Esophagus squamous epithelium (tissue), 5 donors: ENCODE measurements around the gene CEND1. TPM values are rescaled to one million over a fixed set of nuclear protein-coding genes. Genes with fewer than 3 reads are reported as not detected.

Experiments used
- DNase-seq: peaks from one replicate; lab custom pipeline; 2025; lab: John Stamatoyannopoulos, UW
- H3K27ac ChIP-seq, 4 donors: fragments of 200-600 bp; sonication (generic); one replicate each; pipeline ENCODE4 v1.5.1; 2016 to 2019; ENCODE audit warnings: mild to moderate bottlenecking in 1 of 4
- H3K27me3 ChIP-seq, 4 donors: fragments of 200-600 bp; sonication (generic); 1 replicate in 3 of 4; 2 replicates in 1 of 4; pipeline versions ENCODE4 v1.5.1 to v1.6.0; 2017 to 2021; ENCODE audit warnings: antibody characterized with exemption in 1 of 4
- H3K36me3 ChIP-seq, 3 donors: fragments of 200-600 bp; sonication (generic); one replicate each; pipeline ENCODE4 v1.5.1; 2016 to 2019
- H3K4me1 ChIP-seq, 3 donors: fragments of 200-600 bp; sonication (generic); one replicate each; pipeline ENCODE4 v1.5.1; 2017 to 2019
- H3K4me3 ChIP-seq, 4 donors: fragments of 200-600 bp; sonication (generic); 1 replicate in 3 of 4; 2 replicates in 1 of 4; pipeline ENCODE4 v1.5.1; 2016 to 2019; ENCODE audit warnings: mild to moderate bottlenecking in 2 of 4, moderate library complexity in 1 of 4
- H3K9me3 ChIP-seq, 3 donors: fragments of 200-600 bp; sonication (generic); one replicate each; pipeline ENCODE4 v1.5.1; 2016 to 2019
- POLR2A ChIP-seq, 4 donors: fragments of 450-650 bp; IDR thresholded peaks; one replicate each; pipeline ENCODE4 v1.6.1; 2017; ENCODE audit warnings: antibody characterized with exemption in 4 of 4, mild to moderate bottlenecking in 4 of 4, moderate library complexity in 3 of 4
- WGBS, 2 donors: methylation state at CpG; one replicate each; pipeline ENCODE4 v1.1.5; 2018; 5-methylcytosine and 5-hydroxymethylcytosine counted together
- intact Hi-C: fragments of 100-400 bp; cut with DNase I; formaldehyde crosslinking; loops from one replicate; pipeline ENCODE4 v1.15.0; 2022
- total RNA-seq, 4 donors: library from RNA; depleted of rRNA; stranded (reverse); fragments of >200 nt; gene quantifications; one replicate each; pipeline ENCODE4 v1.1.0, GENCODE V29; 2016
- TF ChIP-seq, protein P1 (sequence below), 6 experiments: fragments of 450-650 bp in 4 of 6; fragments of 200-600 bp in 2 of 6; sonication (generic) in 2 of 6; IDR thresholded peaks; one replicate each; pipeline ENCODE4 v1.5.1; 2016 to 2019; ENCODE audit warnings: antibody characterized with exemption in 6 of 6, mild to moderate bottlenecking in 4 of 6, moderate library complexity in 4 of 6
- donor health status: DM: yes; HTN: yes; CAD: no.

The CEND1 gene
- total RNA-seq, 4 donors from 2014 or later = 0.15 TPM; not detected in 3

DNA sequence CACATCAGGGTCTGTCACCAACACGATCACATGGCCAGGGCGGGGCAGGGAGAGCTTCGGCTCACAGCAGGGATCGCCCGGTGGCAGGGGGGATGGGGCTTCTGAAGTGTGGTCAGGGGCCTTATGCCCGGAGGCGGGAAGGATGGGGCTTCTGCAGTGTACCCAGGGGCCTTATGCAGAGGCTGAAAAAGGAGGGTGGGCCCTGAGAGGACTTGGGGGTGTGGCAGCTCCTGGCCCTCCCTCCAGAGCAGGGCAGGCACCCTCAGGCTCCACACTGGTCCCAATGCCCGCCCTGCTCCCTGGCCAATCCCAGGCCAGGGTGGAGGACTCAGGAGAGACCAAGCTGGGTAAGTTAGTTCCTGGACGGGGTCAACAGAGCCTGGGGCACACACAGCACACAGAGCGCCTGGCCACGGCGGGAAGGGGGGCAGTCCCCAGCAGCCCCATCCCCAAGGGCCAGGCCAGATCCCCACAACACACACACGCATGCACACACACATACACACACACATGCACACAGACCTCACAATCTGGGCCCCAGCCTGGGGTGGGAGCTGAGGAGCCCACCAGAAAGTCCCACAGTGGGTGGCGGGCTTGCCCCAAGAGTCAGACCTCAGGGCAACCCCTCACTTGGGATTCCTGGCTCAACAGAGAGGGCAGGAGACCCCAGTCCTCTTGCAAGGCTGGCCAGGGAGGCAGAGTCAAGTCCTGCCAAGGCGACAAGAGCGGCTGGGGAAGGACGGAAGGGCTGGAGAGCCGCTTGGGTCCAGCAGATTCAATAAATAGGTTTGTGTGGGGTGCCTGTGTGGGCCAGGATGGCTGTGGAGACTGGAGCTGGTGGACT, 1.1 kb upstream of the CEND1 start:
- Histone ChIP-seq H3K27ac (no peak overlapping the region), H3K4me3 (no peak overlapping the region), H3K36me3 (peaks cover 4 to 30% (median 4%) of the 10 kb centered on the region in 3 donors), H3K9me3 (no peaks in the 10 kb centered on the region), H3K4me1 (peaks cover 15 to 40% (median 17%) of the 10 kb centered on the region in 3 donors), H3K27me3 (peaks cover 0 to 37% (median 3%) of the 10 kb centered on the region in 4 donors)
- 41 to 70% methylated on average over 2 to 6 of the region's 18 CpGs for WGBS, 2 donors
- intact Hi-C loops = no loop called here
- no peak for DNase-seq
- TF ChIP-seq POLR2A (IDR thresholded peaks at IDR 0.05) = no peak
- TF ChIP-seq, protein P1, sequence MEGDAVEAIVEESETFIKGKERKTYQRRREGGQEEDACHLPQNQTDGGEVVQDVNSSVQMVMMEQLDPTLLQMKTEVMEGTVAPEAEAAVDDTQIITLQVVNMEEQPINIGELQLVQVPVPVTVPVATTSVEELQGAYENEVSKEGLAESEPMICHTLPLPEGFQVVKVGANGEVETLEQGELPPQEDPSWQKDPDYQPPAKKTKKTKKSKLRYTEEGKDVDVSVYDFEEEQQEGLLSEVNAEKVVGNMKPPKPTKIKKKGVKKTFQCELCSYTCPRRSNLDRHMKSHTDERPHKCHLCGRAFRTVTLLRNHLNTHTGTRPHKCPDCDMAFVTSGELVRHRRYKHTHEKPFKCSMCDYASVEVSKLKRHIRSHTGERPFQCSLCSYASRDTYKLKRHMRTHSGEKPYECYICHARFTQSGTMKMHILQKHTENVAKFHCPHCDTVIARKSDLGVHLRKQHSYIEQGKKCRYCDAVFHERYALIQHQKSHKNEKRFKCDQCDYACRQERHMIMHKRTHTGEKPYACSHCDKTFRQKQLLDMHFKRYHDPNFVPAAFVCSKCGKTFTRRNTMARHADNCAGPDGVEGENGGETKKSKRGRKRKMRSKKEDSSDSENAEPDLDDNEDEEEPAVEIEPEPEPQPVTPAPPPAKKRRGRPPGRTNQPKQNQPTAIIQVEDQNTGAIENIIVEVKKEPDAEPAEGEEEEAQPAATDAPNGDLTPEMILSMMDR (IDR thresholded peaks at IDR 0.05) = no peak

DNA sequence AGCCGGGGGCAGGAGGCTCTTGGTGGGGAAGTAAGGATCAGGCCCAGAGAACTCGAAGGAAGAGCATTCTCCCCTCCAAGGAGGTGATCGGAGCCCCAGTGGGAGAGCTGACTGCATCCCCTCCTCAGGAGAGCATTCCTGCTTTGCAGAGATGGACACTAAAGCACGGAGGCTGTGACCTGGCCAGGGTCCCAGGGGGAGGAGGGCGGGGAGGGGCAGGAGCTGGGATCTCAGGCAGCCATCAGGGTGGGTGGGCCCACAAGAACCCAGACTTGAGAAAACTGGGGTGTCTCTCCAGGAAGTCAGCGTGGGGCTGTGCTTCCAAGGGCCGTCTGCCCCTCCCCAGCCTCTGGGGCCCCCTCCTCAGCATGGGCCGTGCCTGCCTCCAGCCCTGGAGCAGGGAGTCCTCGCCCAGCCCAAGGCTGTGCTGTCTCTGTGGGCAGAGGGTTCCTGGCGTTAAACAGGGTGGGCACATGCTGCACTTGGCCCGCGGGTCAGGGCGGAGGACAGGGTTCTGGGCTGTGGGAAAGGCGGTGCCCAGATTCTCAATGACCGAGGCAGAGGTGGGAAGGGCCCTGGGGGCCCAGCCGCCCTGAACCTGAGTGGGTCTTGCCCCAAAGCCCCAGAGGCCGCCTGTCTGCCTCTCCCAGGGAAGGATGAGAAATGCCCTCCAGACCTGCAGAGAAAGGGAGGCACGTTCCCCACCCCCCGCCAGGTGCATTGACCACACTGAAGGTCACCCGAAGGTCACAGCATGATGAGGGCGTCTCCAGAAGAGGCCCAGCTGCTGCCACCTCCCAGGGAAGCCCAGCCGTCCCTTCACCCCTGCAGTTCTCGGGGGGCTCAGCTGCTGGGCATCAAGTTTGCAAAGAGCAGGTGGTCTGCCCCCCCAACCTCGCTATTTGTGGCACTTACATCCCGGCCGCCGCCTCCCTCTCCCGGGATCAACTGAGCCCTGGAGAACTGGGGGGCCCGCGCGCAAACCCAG, 643 bp downstream of the CEND1 start:
- intact Hi-C loops = no loop called here
- Histone ChIP-seq H3K36me3 (peaks cover 4 to 27% (median 4%) of the 10 kb centered on the region in 3 donors), H3K4me3 (peak overlapping the region in 1 of 4 donors; percentile 35), H3K27ac (no peak overlapping the region), H3K9me3 (no peaks in the 10 kb centered on the region), H3K27me3 (peaks cover 0 to 37% (median 3%) of the 10 kb centered on the region in 4 donors), H3K4me1 (peaks cover 0 to 24% (median under 1%) of the 10 kb centered on the region in 3 donors)
- TF ChIP-seq POLR2A (IDR thresholded peaks at IDR 0.05) = no peak
- TF ChIP-seq, protein P1 (IDR thresholded peaks at IDR 0.05) = no peak
- 24 to 40% methylated on average over 1 to 6 of the region's 31 CpGs for WGBS, 2 donors
- DNase-seq = no peak

DNA sequence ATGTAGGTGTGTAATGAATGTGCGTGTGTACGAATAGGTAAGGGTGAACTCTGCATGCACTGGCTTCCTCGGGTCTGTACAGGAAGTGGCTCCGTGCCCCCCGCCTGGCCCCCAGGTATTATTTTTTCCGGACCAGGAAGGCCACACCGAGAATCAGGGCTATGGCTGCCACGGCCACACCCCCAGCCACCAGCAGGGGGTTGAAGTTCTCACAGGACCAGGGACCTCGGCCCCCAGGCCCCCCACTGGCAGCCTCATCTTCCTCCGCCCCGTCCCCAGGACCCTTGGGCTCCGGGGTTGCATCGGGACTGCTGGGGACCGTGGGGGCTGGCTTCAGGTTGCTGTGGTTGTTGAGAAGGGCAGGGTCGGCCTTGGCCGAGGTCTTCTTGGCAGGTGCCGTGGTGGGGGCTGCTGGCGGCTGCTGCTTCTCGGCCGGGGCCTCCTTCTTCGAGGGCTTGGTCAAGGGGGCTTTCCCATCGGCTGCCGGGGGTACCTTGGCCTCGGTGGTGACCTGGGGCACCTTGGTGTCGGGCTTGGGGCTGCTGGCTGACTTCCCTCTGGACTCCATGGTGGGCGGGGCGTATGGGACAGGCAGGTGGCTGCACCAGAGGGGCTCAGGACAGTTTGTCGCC, 1.8 kb downstream of the CEND1 start:
- 27 to 48% methylated on average over 3 to 6 of the region's 28 CpGs for WGBS, 2 donors
- H3K27me3 ChIP-seq = peaks cover 0 to 37% (median 3%) of the 10 kb centered on the region in 4 donors
- no peak for DNase-seq
- no peaks in the 10 kb centered on the region for H3K9me3 ChIP-seq
- TF ChIP-seq, protein P1 (IDR thresholded peaks at IDR 0.05) = no peak
- TF ChIP-seq POLR2A (IDR thresholded peaks at IDR 0.05) = no peak
- intact Hi-C loops = no loop called here
- peaks cover 3 to 19% (median 4%) of the 10 kb centered on the region in 3 donors for H3K36me3 ChIP-seq
- H3K4me3 ChIP-seq = no peak overlapping the region
- H3K4me1 ChIP-seq = peaks cover 0 to 28% (median 7%) of the 10 kb centered on the region in 3 donors
- H3K27ac ChIP-seq = no peak overlapping the region

DNA sequence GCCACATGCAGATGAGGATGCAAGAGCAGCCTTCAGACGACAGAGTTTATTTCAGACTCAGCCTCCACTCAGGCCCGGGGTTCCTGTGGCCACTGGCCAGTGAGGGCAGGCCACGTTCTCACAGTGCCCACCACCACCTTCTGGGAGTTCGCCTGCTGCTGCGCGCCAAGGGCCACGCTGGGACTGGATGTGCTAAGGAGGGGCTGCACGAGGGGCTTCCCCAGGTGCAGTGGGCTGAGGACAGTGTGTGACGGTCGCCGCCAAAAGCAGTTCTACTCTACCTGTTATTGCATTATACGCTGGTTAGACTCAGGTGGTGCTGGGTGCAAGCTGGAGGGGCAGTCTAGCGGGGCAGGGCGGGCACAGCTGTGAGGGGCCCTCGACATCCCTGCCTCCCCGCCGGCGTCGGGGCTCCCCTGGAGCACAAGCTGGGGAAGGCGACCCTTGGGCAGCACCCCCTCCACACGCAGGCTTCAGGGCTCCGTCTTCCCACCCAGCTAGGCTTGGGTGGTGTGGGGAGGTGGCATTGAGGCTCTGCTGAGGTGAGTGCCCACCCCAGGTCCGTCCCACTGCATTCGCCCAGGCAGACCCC, 2.7 kb downstream of the CEND1 start:
- Histone ChIP-seq H3K4me3 (no peak overlapping the region), H3K27me3 (peaks cover 0 to 37% (median 3%) of the 10 kb centered on the region in 4 donors), H3K4me1 (peaks cover 0 to 37% (median 17%) of the 10 kb centered on the region in 3 donors), H3K27ac (no peak overlapping the region), H3K36me3 (peaks cover 0 to 10% (median 4%) of the 10 kb centered on the region in 3 donors), H3K9me3 (no peaks in the 10 kb centered on the region)
- WGBS, 2 donors = no CpG with 5 or more reads among the region's 24 CpGs
- no peak for TF ChIP-seq POLR2A (IDR thresholded peaks at IDR 0.05)
- TF ChIP-seq, protein P1 (IDR thresholded peaks at IDR 0.05) = no peak
- intact Hi-C loops = no loop called here
- DNase-seq = no peak
